Measurements from ENCODE around the gene GHR.
A peak's percentile ranks its signal among the peaks of the same experiment; 100 is the strongest.

Gene GHR

GRCh38 chr5:42423285-42424165, at the start of gene GHR:
Gene GHR, plus strand, starts transcription at chr5:42423439. Its CDS starts 142,436 bp downstream, at chr5:42565875.
- peak in 1 of 2 donors; percentile 38 for ATAC-seq

GRCh38 chr5:42374679-42375273, 48.5 kb upstream of the GHR start:
- ATAC-seq: no peak

- no peak for ATAC-seq
Measured at GRCh38 chr5:42377496-42377895, 45.7 kb upstream of the GHR start.

GRCh38 chr5:42381973-42382372, 41.3 kb upstream of the GHR start:
- ATAC-seq: no peak

GRCh38 chr5:42387563-42387962, 35.7 kb upstream of the GHR start:
- ATAC-seq: no peak

- no peak for ATAC-seq
Measured at GRCh38 chr5:42390115-42390514, 33.1 kb upstream of the GHR start.

- no peak for ATAC-seq
Measured at GRCh38 chr5:42392917-42393316, 30.3 kb upstream of the GHR start.

GRCh38 chr5:42396111-42396510, 27.1 kb upstream of the GHR start:
- no peak for ATAC-seq

- ATAC-seq: no peak
Measured at GRCh38 chr5:42397267-42397666, 26.0 kb upstream of the GHR start.

GRCh38 chr5:42399702-42400101, 23.5 kb upstream of the GHR start:
- ATAC-seq: no peak

GRCh38 chr5:42400474-42400873, 22.8 kb upstream of the GHR start:
- no peak for ATAC-seq

GRCh38 chr5:42403236-42403635, 20.0 kb upstream of the GHR start:
- no peak for ATAC-seq

GRCh38 chr5:42404366-42404765, 18.9 kb upstream of the GHR start:
- ATAC-seq: no peak

- no peak for ATAC-seq
Measured at GRCh38 chr5:42419294-42419693, 3.9 kb upstream of the GHR start.

- ATAC-seq: no peak
Measured at GRCh38 chr5:42422656-42423280, 471 bp upstream of the GHR start.

- ATAC-seq: no peak
Measured at GRCh38 chr5:42426016-42426415, 2.8 kb downstream of the GHR start.

GRCh38 chr5:42429694-42430093, 6.5 kb downstream of the GHR start:
- no peak for ATAC-seq

- no peak for ATAC-seq
Measured at GRCh38 chr5:42434047-42434724, 10.9 kb downstream of the GHR start.

- no peak for ATAC-seq
Measured at GRCh38 chr5:42436051-42436450, 12.8 kb downstream of the GHR start.

- no peak for ATAC-seq
Measured at GRCh38 chr5:42454216-42454995, 31.2 kb downstream of the GHR start.

- ATAC-seq: no peak
Measured at GRCh38 chr5:42461033-42461432, 37.8 kb downstream of the GHR start.

- ATAC-seq: no peak
Measured at GRCh38 chr5:42461507-42461906, 38.3 kb downstream of the GHR start.

Data from activated CD4-positive, CD25-positive, alpha-beta regulatory T cell treated with anti-CD3 and anti-CD28 coated beads, Interleukin-2, amount 50 U/mL, for 24 hours (primary cell).